ENCODE measurements around the gene EIF4E2. TPM values are rescaled to one million over a fixed set of nuclear protein-coding genes. Genes with fewer than 3 reads are reported as not detected.

The EIF4E2 gene
- polyA plus RNA-seq, 1 experiment = 23.1 TPM

DNA sequence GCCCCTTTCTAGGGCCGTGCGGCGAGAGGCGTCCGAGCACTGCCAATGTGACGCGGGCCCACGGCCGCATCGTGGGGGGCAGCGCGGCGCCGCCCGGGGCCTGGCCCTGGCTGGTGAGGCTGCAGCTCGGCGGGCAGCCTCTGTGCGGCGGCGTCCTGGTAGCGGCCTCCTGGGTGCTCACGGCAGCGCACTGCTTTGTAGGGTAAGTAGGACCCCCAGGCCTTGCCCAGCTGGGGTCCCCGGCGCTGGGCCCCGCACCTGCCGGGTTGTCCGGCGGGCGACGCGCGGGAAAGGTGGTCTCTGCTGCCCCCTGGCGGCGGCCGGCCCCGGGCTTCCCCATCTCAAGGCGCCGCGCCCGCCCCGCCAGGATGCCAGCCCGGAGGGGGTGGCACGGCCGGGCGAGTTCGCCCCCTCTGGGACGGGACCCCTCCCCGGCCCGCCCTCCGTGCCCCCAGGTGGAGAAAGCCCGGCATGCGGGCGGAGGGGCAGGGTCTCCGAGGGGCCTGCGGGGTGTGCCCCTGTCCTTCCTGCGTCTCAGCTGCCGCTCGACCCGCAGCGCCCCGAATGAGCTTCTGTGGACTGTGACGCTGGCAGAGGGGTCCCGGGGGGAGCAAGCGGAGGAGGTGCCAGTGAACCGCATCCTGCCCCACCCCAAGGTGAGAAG lies 28.4 kb upstream of the EIF4E2 start:
- DNase-seq (ENCODE audit: low read depth) = no peak
- Histone ChIP-seq H3K36me3 (ENCODE audit: control insufficient read depth, insufficient read depth, low read length) (no peaks in the 10 kb centered on the region), H3K4me3 (ENCODE audit: low read depth, low read length) (no peak overlapping the region), H3K27me3 (ENCODE audit: control insufficient read depth, insufficient read depth, low read length) (peaks cover 35% of the 10 kb centered on the region)
- peak; percentile 27; the same call in 1 of the 2 replicates for TF ChIP-seq CTCF (IDR thresholded peaks at IDR 0.05; ENCODE audit: insufficient read depth, low read depth, low read length)
- ChIA-PET POLR2A (no interaction called here), CTCF (interaction anchor here (0.6 to 4.1 kb wide), 18 partner anchors 10 to 676 kb away, joined by 3 to 29 read pairs (median 4); partner anchors contain the start of gene ALPI)

GRCh38 chr2:232522623-232523401 lies 27.7 kb upstream of the EIF4E2 start:
- CTCF ChIA-PET = interaction anchor here (0.6 to 4.1 kb wide), 17 partner anchors 10 to 675 kb away, joined by 3 to 29 read pairs (median 5); partner anchors contain the start of genes EIF4E2 and TIGD1
- Histone ChIP-seq H3K27me3 (ENCODE audit: control insufficient read depth, insufficient read depth, low read length) (peaks cover 36% of the 10 kb centered on the region), H3K36me3 (ENCODE audit: control insufficient read depth, insufficient read depth, low read length) (no peaks in the 10 kb centered on the region), H3K4me3 (ENCODE audit: low read depth, low read length) (no peak overlapping the region)
- DNase-seq (ENCODE audit: low read depth) = no peak
- POLR2A ChIA-PET = no interaction called here
- TF ChIP-seq CTCF (IDR thresholded peaks at IDR 0.05; ENCODE audit: insufficient read depth, low read depth, low read length) = no peak

GRCh38 chr2:232523402-232523681 lies 27.1 kb upstream of the EIF4E2 start:
- ChIA-PET CTCF (interaction anchor here (0.9 to 4.1 kb wide), 8 partner anchors 9 to 623 kb away, joined by 3 to 29 read pairs (median 8); partner anchors contain the start of genes EIF4E2 and TIGD1), POLR2A (no interaction called here)
- no peak for TF ChIP-seq CTCF (IDR thresholded peaks at IDR 0.05; ENCODE audit: insufficient read depth, low read depth, low read length)
- Histone ChIP-seq H3K4me3 (ENCODE audit: low read depth, low read length) (no peak overlapping the region), H3K36me3 (ENCODE audit: control insufficient read depth, insufficient read depth, low read length) (no peaks in the 10 kb centered on the region), H3K27me3 (ENCODE audit: control insufficient read depth, insufficient read depth, low read length) (peaks cover 36% of the 10 kb centered on the region)
- DNase-seq (ENCODE audit: low read depth) = no peak

DNA sequence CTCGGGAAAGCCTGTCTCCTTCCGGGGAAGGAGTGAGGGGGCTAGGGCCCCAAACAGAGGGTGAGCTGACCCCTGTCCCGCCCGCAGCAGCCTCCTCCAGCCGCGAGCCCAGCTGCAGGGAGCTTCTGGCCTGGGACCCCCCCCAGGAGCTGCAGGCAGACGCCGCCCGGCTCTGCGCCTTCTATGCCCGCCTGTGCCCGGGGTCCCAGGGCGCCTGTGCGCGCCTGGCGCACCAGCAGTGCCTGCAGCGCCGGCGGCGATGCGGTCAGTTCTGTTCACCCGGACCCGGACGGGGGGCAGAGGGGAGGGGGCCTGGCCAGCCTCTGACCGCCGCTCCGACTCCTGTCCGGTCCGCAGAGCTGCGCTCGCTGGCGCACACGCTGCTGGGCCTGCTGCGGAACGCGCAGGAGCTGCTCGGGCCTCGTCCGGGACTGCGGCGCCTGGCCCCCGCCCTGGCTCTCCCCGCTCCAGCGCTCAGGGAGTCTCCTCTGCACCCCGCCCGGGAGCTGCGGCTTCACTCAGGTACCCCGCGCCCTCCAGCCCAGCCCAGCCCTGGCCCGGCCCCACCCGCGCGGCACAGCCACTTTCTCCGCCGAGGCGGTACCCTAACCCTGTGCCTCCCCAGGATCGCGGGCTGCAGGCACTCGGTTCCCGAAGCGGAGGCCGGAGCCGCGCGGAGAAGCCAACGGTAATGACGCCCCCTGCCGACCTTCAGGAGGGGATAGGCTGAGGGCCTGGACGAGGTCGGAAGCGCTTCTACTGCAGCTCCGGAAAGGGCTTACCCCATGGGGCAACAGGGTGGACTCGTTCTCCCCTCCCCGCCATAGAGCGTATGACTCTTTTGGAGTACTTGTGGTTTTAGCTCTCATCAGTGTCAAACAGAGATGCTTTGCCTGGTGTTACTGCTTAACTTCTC lies 26.5 kb upstream of the EIF4E2 start:
- POLR2A ChIA-PET = no interaction called here
- Histone ChIP-seq H3K4me3 (ENCODE audit: low read depth, low read length) (no peak overlapping the region), H3K36me3 (ENCODE audit: control insufficient read depth, insufficient read depth, low read length) (no peaks in the 10 kb centered on the region), H3K27me3 (ENCODE audit: control insufficient read depth, insufficient read depth, low read length) (peaks cover 36% of the 10 kb centered on the region)
- DNase-seq (ENCODE audit: low read depth) = no peak
- 0 out of 2 replicates have a peak, but pooled peaks have one; percentile 16 for TF ChIP-seq CTCF (IDR thresholded peaks at IDR 0.05; ENCODE audit: insufficient read depth, low read depth, low read length)
- CTCF ChIA-PET = interaction anchor here (0.9 to 4.1 kb wide), 8 partner anchors 9 to 624 kb away, joined by 3 to 29 read pairs (median 8); partner anchors contain the start of genes EIF4E2 and TIGD1

Data from BJ (cell line).